SK-N-MC (cell line): Measurements from ENCODE around the gene NDUFS6.

Experiments used
- EZH2 ChIP-seq: fragments of 200-600 bp; sonication (generic); IDR thresholded peaks from one replicate; pipeline ENCODE4 v1.6.1; 2017; ENCODE audit warnings: antibody characterized with exemption
- POLR2AphosphoS5 ChIP-seq: IDR thresholded peaks from 2 replicates; pipeline ENCODE4 v1.6.1; 2012; ENCODE audit warnings: mild to moderate bottlenecking, low read depth, low read length, borderline replicate concordance

DNA sequence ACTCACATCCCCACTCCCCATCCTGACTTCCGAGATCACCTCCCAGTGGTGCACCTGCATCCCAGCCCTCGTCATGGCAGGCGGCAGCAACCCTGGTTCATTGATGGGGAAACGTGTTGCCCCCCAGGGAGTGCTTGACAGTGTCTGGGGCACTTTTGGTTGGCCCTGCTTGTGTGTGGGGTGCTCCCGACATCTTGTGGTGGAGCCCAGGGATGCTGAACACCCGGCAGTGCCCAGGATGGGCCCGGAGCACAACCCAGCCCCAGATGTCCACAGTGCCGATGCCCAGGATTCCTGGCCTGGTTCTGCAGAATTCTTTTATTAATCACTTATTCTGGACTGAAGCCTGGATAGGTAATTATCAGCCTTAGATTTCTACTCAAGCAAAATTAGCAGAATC is 5.3 kb upstream of the NDUFS6 start:
- TF ChIP-seq POLR2AphosphoS5 (peak; percentile 22; the same call in 1 of the 2 replicates), EZH2 (no peak)
